Peyer's patch (tissue), 4 donors: ENCODE results near the gene CMPK1. TPM values are rescaled to one million over a fixed set of nuclear protein-coding genes. Genes with fewer than 3 reads are reported as not detected.
A peak's percentile ranks its signal among the peaks of the same experiment; 100 is the strongest.

Source experiments
- DNase-seq, 3 donors: peaks; one replicate each; pipeline ENCODE4 v3.0.0-alpha.2; 2017 to 2019
- H3K27ac ChIP-seq, 4 donors: fragments of 200-600 bp; sonication (generic); one replicate each; pipeline ENCODE4 v1.5.1; 2016 to 2019
- H3K27me3 ChIP-seq, 2 donors: fragments of 200-600 bp; sonication (generic); one replicate each; pipeline ENCODE4 v1.5.1; 2019
- H3K36me3 ChIP-seq, 3 donors: fragments of 200-600 bp; sonication (generic); one replicate each; pipeline ENCODE4 v1.5.1; 2016 to 2019
- H3K4me1 ChIP-seq, 4 donors: fragments of 200-600 bp; sonication (generic); one replicate each; pipeline ENCODE4 v1.5.1; 2016 to 2019
- H3K4me3 ChIP-seq, 4 donors: fragments of 200-600 bp; sonication (generic); 1 replicate in 3 of 4; 2 replicates in 1 of 4; pipeline ENCODE4 v1.5.1; 2016 to 2019; ENCODE audit warnings: mild to moderate bottlenecking in 1 of 4
- H3K9me3 ChIP-seq, 4 donors: fragments of 200-600 bp; sonication (generic); one replicate each; pipeline ENCODE4 v1.5.1; 2016 to 2019; ENCODE audit warnings: mild to moderate bottlenecking in 1 of 4
- POLR2A ChIP-seq, 2 donors: fragments of 450-650 bp; IDR thresholded peaks; one replicate each; pipeline ENCODE4 v1.5.1; 2017; ENCODE audit warnings: antibody characterized with exemption in 2 of 2, mild to moderate bottlenecking in 2 of 2, moderate library complexity in 2 of 2
- total RNA-seq, 4 donors: library from RNA; depleted of rRNA; stranded (reverse); fragments of >200 nt; gene quantifications; one replicate each; pipeline ENCODE4 v1.1.0, GENCODE V29; 2016
- TF ChIP-seq, protein P1 (sequence below), 6 experiments: fragments of 450-650 bp in 4 of 6; fragments of 200-600 bp in 2 of 6; sonication (generic) in 1 of 6; IDR thresholded peaks; one replicate each; pipeline ENCODE4 v1.5.1; 2017 to 2019; ENCODE audit warnings: antibody characterized with exemption in 6 of 6, mild to moderate bottlenecking in 3 of 6, moderate library complexity in 1 of 6

The CMPK1 gene
- total RNA-seq, 4 donors from 2014 or later = 80.0 to 204 (median 111) TPM

DNA sequence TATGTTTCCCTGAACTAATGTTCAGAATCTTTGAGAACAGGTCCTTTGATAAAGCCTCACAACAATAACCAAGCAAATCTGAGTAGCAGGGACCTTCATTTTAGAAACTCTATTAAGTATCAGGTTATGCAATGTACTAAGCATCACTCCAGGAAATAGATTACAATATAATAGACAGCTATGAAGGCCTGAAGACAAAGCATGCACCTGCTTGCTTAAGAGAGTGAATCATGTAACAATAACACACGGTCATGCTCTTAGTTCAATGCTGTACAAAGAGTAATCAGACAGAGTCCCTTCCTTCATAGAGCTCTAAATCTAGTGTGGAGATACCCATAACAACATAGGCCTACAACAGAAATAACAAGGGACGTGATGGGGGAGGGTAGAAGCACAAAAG lies 8.1 kb upstream of the CMPK1 start:
- no peak for DNase-seq
- H3K4me1 ChIP-seq = peaks cover 0 to 15% (median 0%) of the 10 kb centered on the region in 4 donors
- H3K9me3 ChIP-seq = no peaks in the 10 kb centered on the region
- H3K36me3 ChIP-seq = no peaks in the 10 kb centered on the region
- no peak overlapping the region for H3K4me3 ChIP-seq
- no peak for TF ChIP-seq POLR2A (IDR thresholded peaks at IDR 0.05)
- TF ChIP-seq, protein P1, sequence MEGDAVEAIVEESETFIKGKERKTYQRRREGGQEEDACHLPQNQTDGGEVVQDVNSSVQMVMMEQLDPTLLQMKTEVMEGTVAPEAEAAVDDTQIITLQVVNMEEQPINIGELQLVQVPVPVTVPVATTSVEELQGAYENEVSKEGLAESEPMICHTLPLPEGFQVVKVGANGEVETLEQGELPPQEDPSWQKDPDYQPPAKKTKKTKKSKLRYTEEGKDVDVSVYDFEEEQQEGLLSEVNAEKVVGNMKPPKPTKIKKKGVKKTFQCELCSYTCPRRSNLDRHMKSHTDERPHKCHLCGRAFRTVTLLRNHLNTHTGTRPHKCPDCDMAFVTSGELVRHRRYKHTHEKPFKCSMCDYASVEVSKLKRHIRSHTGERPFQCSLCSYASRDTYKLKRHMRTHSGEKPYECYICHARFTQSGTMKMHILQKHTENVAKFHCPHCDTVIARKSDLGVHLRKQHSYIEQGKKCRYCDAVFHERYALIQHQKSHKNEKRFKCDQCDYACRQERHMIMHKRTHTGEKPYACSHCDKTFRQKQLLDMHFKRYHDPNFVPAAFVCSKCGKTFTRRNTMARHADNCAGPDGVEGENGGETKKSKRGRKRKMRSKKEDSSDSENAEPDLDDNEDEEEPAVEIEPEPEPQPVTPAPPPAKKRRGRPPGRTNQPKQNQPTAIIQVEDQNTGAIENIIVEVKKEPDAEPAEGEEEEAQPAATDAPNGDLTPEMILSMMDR (IDR thresholded peaks at IDR 0.05) = no peak
- H3K27me3 ChIP-seq = no peaks in the 10 kb centered on the region
- peak overlapping the region in 3 of 4 donors; percentile 28 to 81 (median 65) for H3K27ac ChIP-seq

DNA sequence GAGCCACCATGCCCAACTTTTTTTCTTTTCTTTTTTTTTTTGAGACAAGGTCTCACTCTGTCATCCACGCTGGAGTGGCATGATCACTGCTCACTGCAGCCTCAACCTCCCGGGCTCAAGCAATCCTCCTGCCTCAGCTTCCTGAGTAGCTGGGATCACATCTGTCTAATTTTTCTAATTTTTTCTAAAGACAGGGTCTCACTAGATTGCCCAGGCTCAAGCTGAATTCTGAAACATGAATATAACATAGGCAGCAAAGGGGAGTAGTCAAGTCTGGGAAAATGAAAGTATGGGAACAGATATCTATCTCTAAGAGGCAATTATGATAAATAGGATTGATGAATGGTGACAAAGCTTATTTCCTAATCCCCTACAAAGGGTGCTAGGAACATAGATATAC lies 7.3 kb upstream of the CMPK1 start:
- Histone ChIP-seq H3K27me3 (no peaks in the 10 kb centered on the region), H3K9me3 (no peaks in the 10 kb centered on the region), H3K36me3 (no peaks in the 10 kb centered on the region), H3K27ac (peak overlapping the region in 2 of 4 donors; percentile 60 to 81), H3K4me3 (no peak overlapping the region), H3K4me1 (peaks cover 0 to 15% (median 0%) of the 10 kb centered on the region in 4 donors)
- no peak for TF ChIP-seq POLR2A (IDR thresholded peaks at IDR 0.05)
- no peak for DNase-seq

DNA sequence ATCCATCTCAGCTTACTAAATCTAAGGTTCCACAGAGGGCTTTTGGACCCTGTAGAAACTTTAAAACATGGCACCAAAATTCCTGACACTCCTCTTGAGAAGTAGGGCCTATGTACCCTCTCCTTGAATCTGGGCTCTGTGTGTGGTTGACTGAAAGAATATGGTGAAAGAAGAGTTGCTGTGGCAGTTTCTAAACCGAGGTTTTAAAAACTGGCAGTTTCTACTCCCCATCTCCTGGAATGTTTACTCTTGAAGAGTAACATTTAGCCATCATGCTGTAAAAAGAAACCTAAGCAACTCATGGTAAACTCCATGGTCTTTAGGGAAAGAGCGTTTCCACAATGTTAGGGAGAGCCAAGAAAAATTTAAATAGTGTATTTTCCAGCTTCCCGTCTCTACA lies 4.6 kb upstream of the CMPK1 start:
- Histone ChIP-seq H3K9me3 (no peaks in the 10 kb centered on the region), H3K4me1 (peaks cover 0 to 21% (median 2%) of the 10 kb centered on the region in 4 donors), H3K4me3 (no peak overlapping the region), H3K27me3 (no peaks in the 10 kb centered on the region), H3K36me3 (no peaks in the 10 kb centered on the region), H3K27ac (no peak overlapping the region)
- DNase-seq = no peak
- no peak for TF ChIP-seq POLR2A (IDR thresholded peaks at IDR 0.05)
- TF ChIP-seq, protein P1 (IDR thresholded peaks at IDR 0.05) = no peak

DNA sequence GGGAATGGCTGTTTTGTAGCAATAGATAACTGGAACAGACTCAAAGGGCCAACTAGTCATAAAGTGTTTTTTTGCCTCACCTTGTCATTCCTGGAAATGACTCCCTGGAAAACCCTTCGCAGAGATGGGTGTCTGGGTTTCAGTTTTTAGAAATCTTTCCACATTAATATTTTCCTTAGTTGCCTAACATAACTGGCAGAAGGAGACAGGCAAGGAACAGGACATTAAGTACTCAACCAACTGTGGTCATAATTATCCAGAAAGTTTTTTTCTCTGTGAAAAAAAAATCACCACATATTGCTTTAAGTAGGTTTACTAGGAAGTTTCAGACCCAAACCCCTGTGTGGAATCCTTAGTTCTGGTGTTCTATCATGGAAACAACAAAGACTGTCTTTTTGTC lies 3.4 kb upstream of the CMPK1 start:
- H3K27me3 ChIP-seq = no peaks in the 10 kb centered on the region
- no peaks in the 10 kb centered on the region for H3K9me3 ChIP-seq
- no peak overlapping the region for H3K27ac ChIP-seq
- H3K4me3 ChIP-seq = no peak overlapping the region
- no peaks in the 10 kb centered on the region for H3K36me3 ChIP-seq
- peaks cover 0 to 19% (median 2%) of the 10 kb centered on the region in 4 donors for H3K4me1 ChIP-seq
- no peak for TF ChIP-seq POLR2A (IDR thresholded peaks at IDR 0.05)
- TF ChIP-seq, protein P1 (IDR thresholded peaks at IDR 0.05) = no peak
- no peak for DNase-seq

DNA sequence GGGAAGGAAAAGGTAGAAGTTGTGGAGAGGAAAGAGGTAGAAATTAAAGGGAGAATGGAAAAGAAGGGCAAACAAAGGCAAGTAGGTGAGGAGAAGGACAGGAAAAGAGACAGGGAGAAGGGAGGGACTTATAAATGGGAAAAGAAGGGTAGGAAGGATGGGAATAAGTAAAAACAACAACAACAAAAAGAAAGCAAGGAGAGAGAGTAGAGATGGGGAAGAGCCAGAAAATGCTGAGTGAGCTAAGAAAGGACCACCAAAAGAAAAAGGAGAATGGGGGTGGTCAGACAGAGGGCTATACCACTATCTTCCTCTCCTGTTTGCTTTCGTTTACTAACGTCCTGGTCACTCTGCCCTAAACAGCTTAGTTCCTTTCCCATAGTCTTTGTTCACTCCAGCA lies 1.7 kb upstream of the CMPK1 start:
- Histone ChIP-seq H3K36me3 (no peaks in the 10 kb centered on the region), H3K27ac (no peak overlapping the region), H3K4me3 (no peak overlapping the region), H3K27me3 (no peaks in the 10 kb centered on the region), H3K4me1 (peaks cover 0 to 36% (median 2%) of the 10 kb centered on the region in 4 donors), H3K9me3 (no peaks in the 10 kb centered on the region)
- DNase-seq = no peak
- no peak for TF ChIP-seq POLR2A (IDR thresholded peaks at IDR 0.05)

DNA sequence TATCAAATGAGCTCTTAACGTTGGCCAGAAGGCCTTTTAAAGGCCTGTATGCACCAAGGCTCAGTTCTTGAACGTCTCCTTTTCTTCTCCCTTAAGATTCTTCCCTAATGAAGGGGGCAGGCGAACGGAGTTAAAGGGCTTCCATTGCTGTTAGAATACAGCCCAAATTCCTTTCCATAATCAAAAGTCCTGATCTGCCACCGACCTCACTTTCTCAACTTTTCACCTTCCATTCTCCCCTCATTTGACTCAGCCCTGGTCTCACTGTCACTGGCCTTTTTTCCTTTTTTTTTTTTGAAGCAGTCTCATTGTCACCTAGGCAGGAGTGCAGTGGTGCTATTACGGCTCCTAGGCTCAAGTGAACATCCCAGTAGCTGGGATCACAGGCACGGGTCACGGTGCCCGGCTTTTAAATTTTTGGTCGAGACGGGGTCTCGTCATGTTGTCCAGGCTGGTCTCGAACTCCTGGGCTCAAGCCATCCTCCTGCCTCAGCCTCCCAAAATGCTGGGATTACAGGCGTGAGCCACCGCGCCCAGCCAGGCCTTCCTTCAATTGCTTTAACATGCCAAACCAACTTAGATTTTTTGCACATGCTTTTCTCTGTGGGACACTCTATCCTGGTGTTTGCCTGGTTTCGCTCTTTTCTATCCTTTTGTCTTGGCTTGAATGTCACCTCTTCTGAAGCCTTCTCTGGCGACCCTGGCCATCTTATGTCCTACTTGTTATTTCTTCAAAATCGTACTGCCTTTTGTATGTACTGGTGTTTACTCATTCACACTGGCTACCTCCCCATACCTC lies 612 bp upstream of the CMPK1 start:
- DNase-seq = no peak
- Histone ChIP-seq H3K36me3 (no peaks in the 10 kb centered on the region), H3K9me3 (no peaks in the 10 kb centered on the region), H3K27me3 (no peaks in the 10 kb centered on the region), H3K4me3 (peak overlapping the region; percentile 93 to 99 (median 96)), H3K27ac (peak overlapping the region; percentile 97 to 100 (median 99)), H3K4me1 (peaks cover 0 to 41% (median 2%) of the 10 kb centered on the region in 4 donors)
- no peak for TF ChIP-seq POLR2A (IDR thresholded peaks at IDR 0.05)
- TF ChIP-seq, protein P1 (IDR thresholded peaks at IDR 0.05) = no peak
